Adrenal gland (tissue), 12 donors: ENCODE data around the gene ARHGAP25. TPM values are rescaled to one million over a fixed set of nuclear protein-coding genes. Genes with fewer than 3 reads are reported as not detected.

Experiments used
- DNase-seq, 7 donors: peaks; one replicate each; pipeline ENCODE4 v3.0.0-alpha.2; 2019 to 2020
- H3K27ac ChIP-seq, 5 donors: fragments of 200-600 bp; sonication (generic) in 4 of 5; 1 replicate in 3 of 5; 2 replicates in 2 of 5; pipeline versions ENCODE4 v1.5.1 to v1.8.0; 2016 to 2020; ENCODE audit warnings: mild to moderate bottlenecking in 1 of 5
- H3K27me3 ChIP-seq: fragments of 200-600 bp; 2 replicates; pipeline ENCODE4 v1.8.0; 2021
- H3K36me3 ChIP-seq, 2 donors: fragments of 200-600 bp; replicated peaks in 1 of 2; 1 replicate in 1 of 2; 2 replicates in 1 of 2; pipeline versions ENCODE4 v1.5.1 to v1.8.0; 2018 to 2022
- H3K4me1 ChIP-seq, 2 donors: fragments of 200-600 bp; replicated peaks in 1 of 2; 1 replicate in 1 of 2; 2 replicates in 1 of 2; pipeline versions ENCODE4 v1.5.1 to v1.8.0; 2018 to 2021
- H3K4me3 ChIP-seq, 4 donors: fragments of 200-600 bp; sonication (generic) in 3 of 4; one replicate each; pipeline ENCODE4 v1.5.1; 2016 to 2018
- H3K9me3 ChIP-seq, 3 donors: fragments of 200-600 bp; sonication (generic) in 1 of 3; replicated peaks in 1 of 3; 1 replicate in 2 of 3; 2 replicates in 1 of 3; pipeline versions ENCODE4 v1.5.1 to v1.8.0; 2016 to 2021
- CTCF ChIP-seq, 6 experiments: fragments of 450-650 bp in 4 of 6; fragments of 200-600 bp in 2 of 6; sonication (generic) in 1 of 6; IDR thresholded peaks; 1 replicate in 5 of 6; 2 replicates in 1 of 6; pipeline versions ENCODE4 v1.5.1 to v1.8.0; 2016 to 2021; ENCODE audit warnings: antibody characterized with exemption in 6 of 6, mild to moderate bottlenecking in 2 of 6, moderate library complexity in 1 of 6
- POLR2A ChIP-seq, 2 donors: fragments of 450-650 bp; IDR thresholded peaks; one replicate each; pipeline ENCODE4 v1.6.1; 2017; ENCODE audit warnings: antibody characterized with exemption in 2 of 2, mild to moderate bottlenecking in 2 of 2, moderate library complexity in 1 of 2
- WGBS, 4 donors: extraction: QIAGEN DNeasy Blood & Tissue Kit in 2 of 4; methylation state at CpG; one replicate each; pipeline versions ENCODE4 v1.1.5 to v1.1.7; 2013 to 2017; 5-methylcytosine and 5-hydroxymethylcytosine counted together
- intact Hi-C, 2 donors: fragments of 100-400 bp; cut with DNase I; formaldehyde crosslinking; loops; one replicate each; pipeline versions ENCODE4 v1.14.1 to v1.15.0; 2022 to 2023
- polyA plus RNA-seq, 3 donors: library from polyadenylated mRNA; stranded (reverse); fragments of 200-250 nt in 2 of 3; fragments of 350-450 nt in 1 of 3; fragmentation: Illumina TruSeq in 1 of 3; extraction: RNeasy Lipid Tissue Mini Kit (QIAGEN cat#74804) in 1 of 3; gene quantifications; one replicate each; pipeline ENCODE4 v1.2.3, GENCODE V29; 2013 to 2014
- total RNA-seq, 9 donors: library from RNA; depleted of rRNA in 4 of 9; stranded (reverse); fragments of >200 nt in 4 of 9; fragments of 120-200 nt in 1 of 9; fragmentation: NEBNext Ultra II Directional in 1 of 9; extraction: Animal tissue kit (Norgen Biotek cat#: 25700) in 1 of 9; gene quantifications; one replicate each; pipeline versions ENCODE4 v1.1.0 to v1.2.4, GENCODE V29; 2013 to 2023
- donor health status: healthy with polysubstance abuse.
- donor health status: Bipolar disorder and iron deficiency.
- donor health status: DM: yes; HTN: yes; CAD: no.
- donor health status: DM: no; HTN: no; CAD: no.
- donor health status: DM: no; HTN: no; CAD: no.
- donor health status: DM: yes; HTN: yes; CAD: no.

ARHGAP25 gene
- total and polyA plus RNA-seq, 12 donors, result 5.5 to 17.6 (median 10.6) TPM

GRCh38 chr2:68831686-68832232 is 97.1 kb downstream of the ARHGAP25 start:
- Histone ChIP-seq H3K27ac (peak overlapping the region; percentile 28 to 95 (median 83)), H3K36me3 (no peaks in the 10 kb centered on the region), H3K27me3 (no peaks in the 10 kb centered on the region), H3K4me1 (peaks cover 37 to 50% of the 10 kb centered on the region in 2 donors), H3K9me3 (no peaks in the 10 kb centered on the region), H3K4me3 (no peak overlapping the region)
- WGBS, 4 donors, result 44 to 56% (median 50%) methylated on average over 3 of the region's 3 CpGs
- intact Hi-C loops, result loop anchor here in 1 of 2 donors (10.0 kb wide), 1 partner anchor 83 kb away; no protein-coding TSS in a partner anchor
- DNase-seq, result peak in 2 of 7 donors; percentile 30 to 65
- TF ChIP-seq POLR2A (IDR thresholded peaks at IDR 0.05) (no peak), CTCF (IDR thresholded peaks at IDR 0.05) (no peak)

DNA sequence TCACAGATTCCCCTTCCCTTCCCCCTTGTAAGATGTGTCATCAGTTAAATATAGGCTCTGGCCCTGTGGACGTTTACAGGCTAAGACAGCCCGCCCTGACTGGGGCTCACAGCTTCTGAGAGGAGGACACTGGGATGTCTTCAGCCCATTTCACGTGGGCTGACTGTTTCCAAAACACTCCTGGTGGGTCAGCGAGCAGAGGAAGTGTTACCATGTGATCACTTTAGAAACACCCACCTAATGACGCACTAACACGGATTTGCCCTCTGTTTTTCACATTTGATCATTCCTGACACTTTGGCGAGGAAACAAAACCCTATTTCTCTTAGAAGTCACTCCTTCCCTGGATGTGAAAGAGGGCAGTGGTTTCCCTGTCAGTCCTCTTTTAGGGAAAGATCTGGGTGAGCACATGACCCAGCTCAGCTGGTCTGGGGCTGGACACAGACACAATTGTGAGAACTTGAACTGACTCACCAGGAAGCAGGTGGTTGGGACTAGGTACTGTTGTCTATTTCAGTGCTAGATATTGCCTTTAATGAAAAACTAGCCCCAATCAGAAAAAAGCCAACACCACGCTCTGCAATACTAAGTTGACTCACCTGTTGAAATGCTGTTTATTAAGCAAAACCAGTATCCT is 97.7 kb downstream of the ARHGAP25 start:
- Histone ChIP-seq H3K4me3 (no peak overlapping the region), H3K4me1 (peaks cover 37 to 50% of the 10 kb centered on the region in 2 donors), H3K27ac (peak overlapping the region; percentile 59 to 95 (median 83)), H3K9me3 (no peaks in the 10 kb centered on the region), H3K27me3 (no peaks in the 10 kb centered on the region), H3K36me3 (no peaks in the 10 kb centered on the region)
- DNase-seq, result peak; percentile 57 to 88 (median 82)
- intact Hi-C loops, result loop anchor here in 1 of 2 donors (10.0 kb wide), 1 partner anchor 82 kb away; no protein-coding TSS in a partner anchor
- 27 to 49% (median 44%) methylated on average over 6 to 8 of the region's 8 CpGs for WGBS, 4 donors
- TF ChIP-seq POLR2A (IDR thresholded peaks at IDR 0.05), result peak in 1 of 2 donors; percentile 30
- TF ChIP-seq CTCF (IDR thresholded peaks at IDR 0.05), result no peak

- TF ChIP-seq POLR2A (IDR thresholded peaks at IDR 0.05), result no peak
- no peaks in the 10 kb centered on the region for H3K36me3 ChIP-seq
- peak overlapping the region in 3 of 5 donors; percentile 73 to 95 (median 92) for H3K27ac ChIP-seq
- no peaks in the 10 kb centered on the region for H3K9me3 ChIP-seq
- intact Hi-C loops, result loop anchor here in 1 of 2 donors (10.0 kb wide), 1 partner anchor 82 kb away; no protein-coding TSS in a partner anchor
- DNase-seq, result no peak
- no peak overlapping the region for H3K4me3 ChIP-seq
- peaks cover 37 to 46% of the 10 kb centered on the region in 2 donors for H3K4me1 ChIP-seq
- 97 to 100% (median 98%) methylated on average over 2 of the region's 2 CpGs for WGBS, 4 donors
- no peaks in the 10 kb centered on the region for H3K27me3 ChIP-seq
Observed at GRCh38 chr2:68833162-68833561, 98.6 kb downstream of the ARHGAP25 start.

GRCh38 chr2:68834737-68835376 is 100.2 kb downstream of the ARHGAP25 start:
- intact Hi-C loops, result loop anchor here in 1 of 2 donors (10.0 kb wide), 1 partner anchor 80 kb away; no protein-coding TSS in a partner anchor
- no peaks in the 10 kb centered on the region for H3K27me3 ChIP-seq
- peak overlapping the region in 2 of 5 donors; percentile 37 to 45 for H3K27ac ChIP-seq

More at GRCh38 chr2:68834737-68835376, 100.2 kb downstream of the ARHGAP25 start:
- no peak for TF ChIP-seq CTCF (IDR thresholded peaks at IDR 0.05)
- no peak for TF ChIP-seq POLR2A (IDR thresholded peaks at IDR 0.05)
- Histone ChIP-seq H3K4me1 (peaks cover 21 to 29% of the 10 kb centered on the region in 2 donors), H3K4me3 (no peak overlapping the region), H3K9me3 (no peaks in the 10 kb centered on the region), H3K36me3 (no peaks in the 10 kb centered on the region)
- no peak for DNase-seq
- WGBS, 4 donors, result 79 to 91% (median 87%) methylated on average over 6 of the region's 6 CpGs
